GM12878 (cell line): ENCODE results near the gene TVP23C. TPM values are rescaled to one million over a fixed set of nuclear protein-coding genes. Genes with fewer than 3 reads are reported as not detected.

Experiments used
- ATAC-seq: fragments of 200-7000 bp; cut with Tn5 transposase; 3 replicates; pipeline ENCODE4 v1.9.1; 2020; ENCODE audit warnings: mild to moderate bottlenecking, moderate library complexity
- BruUV-seq: library from RNA; stranded (reverse); fragments of 400-500 nt; replicated peaks from 2 replicates; lab custom pipeline; 2021; lab: Mats Ljungman, UMichigan
- CTCF ChIA-PET: fragments of 300-600 bp; sonication (Branson Sonifier 250); formaldehyde crosslinking; extraction: SDS; loops from one replicate; lab custom pipeline; 2021; ENCODE audit warnings: inconsistent platforms; lab: Yijun Ruan, JAX
- POLR2A ChIA-PET: fragments of 350-600 bp; formaldehyde crosslinking; extraction: SDS; loops from one replicate; lab custom pipeline; 2021; ENCODE audit warnings: inconsistent platforms; lab: Charles Lee
- RAD21 ChIA-PET: fragments of 300-600 bp; sonication (Branson Sonifier 250); formaldehyde crosslinking; loops from one replicate; lab custom pipeline; 2023; ENCODE audit warnings: antibody characterized with exemption; ENCODE audit not compliant: unreplicated experiment; lab: Charles Lee
- SMC1A ChIA-PET: fragments of 300-600 bp; sonication (Branson Sonifier 250); formaldehyde crosslinking; loops from one replicate; lab custom pipeline; 2023; ENCODE audit not compliant: unreplicated experiment, uncharacterized antibody; lab: Charles Lee
- DNase-seq: peaks from one replicate; pipeline ENCODE4 v3.0.0-alpha.2; 2011; ENCODE audit warnings: low read depth, low spot score
- FAIRE-seq: peaks from 3 replicates; lab custom pipeline; 2011; peaks lifted over from hg19 to GRCh38; lab: Jason Lieb, UNC
- H2AFZ ChIP-seq: 2 replicates; pipeline ENCODE4 v1.6.0; 2011; ENCODE audit warnings: low read depth, low read length, control low read depth; ENCODE audit not compliant: control insufficient read depth
- H3K27ac ChIP-seq: 2 replicates; pipeline ENCODE4 v1.5.1; 2011; ENCODE audit warnings: control low read depth; ENCODE audit not compliant: control insufficient read depth, insufficient read depth
- H3K27me3 ChIP-seq, 2 experiments: replicated peaks in 1 of 2; 2 replicates each; pipeline versions ENCODE4 v1.6.0 to v1.6.1; 2011; ENCODE audit warnings: low read length in 1 of 2; ENCODE audit not compliant: control insufficient read depth in 2 of 2, insufficient read depth in 2 of 2
- H3K36me3 ChIP-seq, 2 experiments: 2 replicates each; pipeline ENCODE4 v1.5.1; 2011; ENCODE audit warnings: low read length in 1 of 2; ENCODE audit not compliant: control insufficient read depth in 2 of 2, insufficient read depth in 2 of 2
- H3K4me1 ChIP-seq: 2 replicates; pipeline ENCODE4 v1.6.1; 2011; ENCODE audit warnings: mild to moderate bottlenecking, low read length, moderate library complexity, mixed read lengths; ENCODE audit not compliant: control insufficient read depth, insufficient read depth
- H3K4me2 ChIP-seq: 2 replicates; pipeline ENCODE4 v1.6.0; 2011; ENCODE audit warnings: control low read depth; ENCODE audit not compliant: control insufficient read depth, insufficient read depth
- H3K4me3 ChIP-seq: fragments of 200-600 bp; sonication (generic); 2 replicates; pipeline ENCODE4 v1.5.1; 2016
- H3K79me2 ChIP-seq: 2 replicates; pipeline ENCODE4 v1.6.0; 2011; ENCODE audit warnings: low read length; ENCODE audit not compliant: control insufficient read depth, insufficient read depth
- H3K9ac ChIP-seq: 2 replicates; pipeline ENCODE4 v1.8.0; 2011; ENCODE audit warnings: low read length, control low read depth, mixed read lengths; ENCODE audit not compliant: control insufficient read depth, insufficient read depth
- H3K9me3 ChIP-seq: replicated peaks from 3 replicates; pipeline ENCODE4 v1.5.1; 2011; ENCODE audit warnings: mild to moderate bottlenecking, low read length; ENCODE audit not compliant: control insufficient read depth, insufficient read depth
- H4K20me1 ChIP-seq: 2 replicates; pipeline ENCODE4 v1.6.0; 2011; ENCODE audit not compliant: control insufficient read depth, insufficient read depth
- CREB1 ChIP-seq: IDR thresholded peaks from 2 replicates; pipeline ENCODE4 v1.6.1; 2012; ENCODE audit warnings: low read depth, mild to moderate bottlenecking, inconsistent platforms
- ELK1 ChIP-seq: IDR thresholded peaks from 2 replicates; pipeline ENCODE4 v1.6.1; 2012; ENCODE audit warnings: low read depth, low read length, improper control_type of control experiment
- GABPA ChIP-seq: IDR thresholded peaks from 2 replicates; pipeline ENCODE4 v1.6.1; 2014; ENCODE audit warnings: antibody characterized with exemption, low read depth, mild to moderate bottlenecking, inconsistent platforms
- KAT2A ChIP-seq: conservative IDR thresholded peaks from 2 replicates; pipeline ENCODE4 v1.6.1; 2011; ENCODE audit warnings: low read depth, low read length; ENCODE audit not compliant: control insufficient read depth
- KDM1A ChIP-seq: fragments of 200-600 bp; sonication (generic); IDR thresholded peaks from 2 replicates; pipeline ENCODE4 v1.6.1; 2016; ENCODE audit warnings: borderline replicate concordance
- NBN ChIP-seq: fragments of 450-650 bp; IDR thresholded peaks from 2 replicates; pipeline ENCODE4 v1.6.1; 2016
- RFX5 ChIP-seq: IDR thresholded peaks from 2 replicates; pipeline ENCODE4 v1.6.1; 2011; ENCODE audit warnings: low read depth, low read length, improper control_type of control experiment
- SREBF2 ChIP-seq: IDR thresholded peaks from 2 replicates; pipeline ENCODE4 v1.6.1; 2012; ENCODE audit warnings: mild to moderate bottlenecking, low read length
- ZNF207 ChIP-seq: fragments of 450-650 bp; IDR thresholded peaks from 2 replicates; pipeline ENCODE4 v1.6.1; 2014; ENCODE audit warnings: antibody characterized with exemption, mild to moderate bottlenecking, borderline replicate concordance
- ZNF274 ChIP-seq: IDR thresholded peaks from one replicate; pipeline ENCODE4 v1.8.0; 2011; ENCODE audit not compliant: insufficient read length, insufficient read depth
- ZZZ3 ChIP-seq: IDR thresholded peaks from 2 replicates; pipeline ENCODE4 v1.6.1; 2011; ENCODE audit warnings: low read depth; ENCODE audit not compliant: control insufficient read depth, insufficient read length
- WGBS: methylation state at CpG from one replicate; pipeline ENCODE4 v1.1.6; 2016; ENCODE audit warnings: low lambda C conversion rate; ENCODE audit not compliant: insufficient replicate concordance, insufficient coverage; ENCODE audit errors: missing lambda C conversion rate; 5-methylcytosine and 5-hydroxymethylcytosine counted together
- in situ Hi-C: fragments of 300-500 bp; cut with MboI; formaldehyde crosslinking; loops from 9 replicates; pipeline ENCODE4 v1.14.3; 2018; ENCODE audit warnings: mixed read lengths
- intact Hi-C: fragments of 100-400 bp; cut with micrococcal nuclease; formaldehyde crosslinking; loops from one replicate; pipeline ENCODE4 v1.14.2; 2022; ENCODE audit not compliant: unreplicated experiment
- polyA plus RNA-seq, 11 experiments: library from polyadenylated mRNA; depleted of rRNA in 4 of 11; unstranded in 6 of 11; stranded (reverse) in 5 of 11; fragments of >200 nt; fragmentation: Nextera tagmentation in 4 of 11; fragmentation: Illumina TruSeq in 1 of 11; extraction: Ambion mirVana in 4 of 11; extraction: Trizol in 1 of 11; gene quantifications; 1 replicate in 1 of 11; 2 replicates in 10 of 11; pipeline versions ENCODE4 v1.2.1 to v1.2.3, GENCODE V29; 2011 to 2016; ENCODE audit warnings: inconsistent platforms in 2 of 11, missing spikeins in 2 of 11, low read depth in 1 of 11
- total RNA-seq, 4 experiments: library from RNA; depleted of rRNA in 3 of 4; stranded (reverse); fragments of >200 nt in 3 of 4; fragmentation: Illumina TruSeq in 1 of 4; extraction: Trizol in 1 of 4; gene quantifications; 2 replicates each; pipeline versions ENCODE4 v1.2.1 to v1.2.3, GENCODE V29; 2013 to 2021

The TVP23C gene
- total and polyA plus RNA-seq, 10 of the 15 experiments (the other 5 are each of a cell fraction or from before 2014, with no cell fraction given) = 0.42 to 5.0 (median 2.7) TPM

DNA sequence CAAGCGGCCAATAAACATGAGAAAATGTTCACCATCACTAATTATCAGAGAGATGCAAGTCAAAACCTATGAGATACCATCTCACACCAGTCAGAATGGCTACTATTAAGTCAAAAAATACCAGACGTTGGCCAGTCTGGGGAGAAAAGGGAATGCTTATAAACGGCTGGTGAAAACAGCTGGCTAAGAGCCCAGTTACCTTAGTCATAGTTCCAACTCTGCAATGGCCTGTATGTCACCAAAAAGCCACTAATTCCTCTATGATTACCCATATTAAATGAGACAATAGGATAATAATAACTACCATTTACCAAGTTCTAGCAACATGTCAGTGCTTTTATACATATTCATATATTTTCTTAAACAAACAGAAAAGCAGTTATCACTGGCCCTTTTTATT, 52.9 kb downstream of the TVP23C start (continued):
- TF ChIP-seq ELK1 (no peak), GABPA (no peak)
- TF ChIP-seq, all 136 proteins: peak for 0

- H3K9ac ChIP-seq = no peak overlapping the region
- FAIRE-seq = no peak
- no peaks in the 10 kb centered on the region for H3K9me3 ChIP-seq
- H3K27me3 ChIP-seq = no peaks in the 10 kb centered on the region
- no peaks in the 10 kb centered on the region for H3K4me1 ChIP-seq
- CTCF ChIA-PET = interaction anchor here (0.6 kb wide), 1 partner anchor 1382 kb away, joined by 3 read pairs; no protein-coding TSS in a partner anchor
- ATAC-seq = no peak
- no peak for TF ChIP-seq ZNF274
- no peak for TF ChIP-seq ZNF207
- TF ChIP-seq CREB1 = no peak
- no peak for TF ChIP-seq SREBF2
- no peak for TF ChIP-seq KAT2A
- no peak for TF ChIP-seq ZZZ3
- TF ChIP-seq RFX5 = no peak
- TF ChIP-seq NBN = no peak
- no peak for TF ChIP-seq KDM1A
- no peak overlapping the region for H3K27ac ChIP-seq
- RAD21 ChIA-PET = no interaction called here
- no peaks in the 10 kb centered on the region for H3K36me3 ChIP-seq
- H3K4me3 ChIP-seq = no peak overlapping the region
- POLR2A ChIA-PET = no interaction called here
- no peak overlapping the region for H2AFZ ChIP-seq
- SMC1A ChIA-PET = no interaction called here
- no peaks in the 10 kb centered on the region for H3K79me2 ChIP-seq
- BruUV-seq = no TSS peak
- 60% methylated on average over 5 of the region's 5 CpGs for WGBS
- intact Hi-C loops (no loop called here), in situ Hi-C loops (no loop called here)
- H4K20me1 ChIP-seq = no peaks in the 10 kb centered on the region
- no peak overlapping the region for H3K4me2 ChIP-seq
- DNase-seq = no peak
These were observed 54.2 kb downstream of the TVP23C start for GRCh38 chr17:15509095-15509494.
